ENCODE data around the gene RTEL1.
A peak's percentile ranks its signal among the peaks of the same experiment; 100 is the strongest.
"Not testable (repeated sequence)": the region's sequence is repeated elsewhere in the genome, so short reads cannot be mapped to it uniquely, and the experiment has no call there.

Gene RTEL1

DNA sequence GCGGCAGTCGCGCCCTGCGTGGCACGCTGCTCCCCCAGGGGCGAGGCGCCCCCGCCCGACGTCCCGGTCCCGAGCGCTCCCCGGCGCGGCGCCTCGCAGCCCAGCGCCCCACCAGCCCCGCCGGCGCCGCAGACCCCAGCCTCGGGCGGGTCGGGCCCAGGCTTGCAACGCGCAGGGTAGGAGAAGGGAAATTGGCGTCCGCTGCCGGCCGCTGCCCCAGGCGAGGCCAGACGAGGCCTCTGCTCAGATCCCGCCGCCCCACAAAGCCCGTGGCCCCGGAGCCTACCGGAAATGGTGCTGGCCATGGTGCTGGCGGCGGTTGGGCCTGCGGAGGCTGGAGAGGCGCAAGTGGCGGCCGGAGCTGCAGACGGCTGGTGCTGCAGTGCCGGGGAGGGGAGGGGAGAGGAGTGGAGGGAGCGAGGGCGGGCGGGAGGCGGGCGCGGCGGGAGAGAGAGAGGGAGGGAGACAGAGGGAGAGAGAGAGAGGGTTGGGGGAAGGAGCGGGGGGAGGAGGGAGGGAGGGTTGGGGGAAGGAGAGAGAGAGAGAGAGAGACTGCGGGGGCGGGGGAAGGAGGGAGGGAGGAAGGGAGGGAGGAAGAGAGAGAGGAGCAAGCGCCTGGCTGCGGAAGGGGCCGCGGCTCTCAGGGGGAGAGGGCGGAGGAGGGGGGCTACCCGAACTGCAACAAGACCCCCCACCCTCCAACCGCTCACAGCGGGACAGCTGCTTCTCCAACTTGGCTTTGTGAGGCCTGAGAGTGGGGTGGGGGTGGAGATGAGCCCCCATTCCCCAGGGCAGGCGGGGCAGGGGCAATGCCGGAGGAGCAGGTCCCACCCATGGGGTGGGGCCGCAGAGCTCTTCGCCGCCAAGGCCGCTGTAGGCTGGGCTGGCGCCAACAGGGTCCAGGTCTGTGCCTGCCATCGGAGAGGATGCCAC, 4.8 kb upstream of the RTEL1 start, which contains the start of gene STMN3:
STMN3 (minus strand) TSS at position 384 of the 933 bp plus-strand sequence; CDS start at position 305, 79 bp downstream.
- peak; percentile 6 for DNase-seq

DNA sequence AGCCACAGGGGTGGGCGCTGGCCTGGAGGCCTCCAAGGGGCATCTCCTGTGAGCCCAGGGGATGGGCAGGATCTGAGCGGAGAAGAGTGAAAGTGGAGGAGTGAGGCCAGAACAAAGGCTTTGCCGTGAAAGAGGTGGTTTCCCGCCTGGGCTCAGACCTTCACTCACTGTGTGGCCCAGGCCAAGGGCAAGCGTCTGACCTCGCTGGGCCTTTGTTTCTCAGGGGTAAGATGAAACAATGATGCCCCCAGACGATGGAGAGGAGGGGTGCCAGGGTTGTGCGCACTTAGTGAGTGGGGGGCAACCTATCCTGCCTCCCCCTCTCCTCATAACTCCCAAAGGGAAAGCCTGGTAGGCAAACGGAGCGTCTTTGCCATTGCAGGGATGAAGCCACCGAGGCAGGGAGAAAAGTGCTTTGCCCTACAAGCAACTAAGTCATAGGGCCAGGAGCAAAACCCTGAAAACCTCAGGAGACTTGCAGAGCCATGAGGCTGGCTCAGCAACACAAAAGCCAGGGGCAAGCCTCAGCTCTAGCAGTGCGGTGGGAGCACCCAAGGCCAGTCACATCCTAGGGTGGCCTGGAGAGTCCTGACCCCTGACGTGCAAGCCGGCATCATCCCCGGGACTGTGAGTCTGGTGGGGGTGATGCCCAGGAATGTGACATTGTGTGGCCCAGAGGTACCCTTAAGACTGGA, 4.0 kb upstream of the RTEL1 start:
- DNase-seq = no peak

DNA sequence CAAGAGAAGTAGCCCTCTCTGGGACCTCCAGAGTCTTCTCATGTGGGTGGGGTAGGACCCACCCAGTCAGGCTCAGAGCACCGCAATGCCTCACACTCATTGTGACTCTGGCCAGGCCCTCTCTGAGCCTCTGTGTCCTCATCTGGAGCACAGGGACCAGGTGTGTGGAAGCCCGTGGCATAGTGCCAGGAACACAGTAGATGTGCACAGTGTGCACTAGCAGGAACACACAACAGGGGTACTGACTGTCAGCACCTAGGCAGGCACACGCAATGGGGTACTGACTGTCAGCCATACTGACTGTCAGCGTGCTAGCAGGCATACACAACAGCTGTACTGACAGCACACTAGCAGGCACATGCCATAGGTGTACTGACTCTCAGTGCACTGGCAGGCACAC, 2.9 kb upstream of the RTEL1 start:
- no peak for DNase-seq

DNA sequence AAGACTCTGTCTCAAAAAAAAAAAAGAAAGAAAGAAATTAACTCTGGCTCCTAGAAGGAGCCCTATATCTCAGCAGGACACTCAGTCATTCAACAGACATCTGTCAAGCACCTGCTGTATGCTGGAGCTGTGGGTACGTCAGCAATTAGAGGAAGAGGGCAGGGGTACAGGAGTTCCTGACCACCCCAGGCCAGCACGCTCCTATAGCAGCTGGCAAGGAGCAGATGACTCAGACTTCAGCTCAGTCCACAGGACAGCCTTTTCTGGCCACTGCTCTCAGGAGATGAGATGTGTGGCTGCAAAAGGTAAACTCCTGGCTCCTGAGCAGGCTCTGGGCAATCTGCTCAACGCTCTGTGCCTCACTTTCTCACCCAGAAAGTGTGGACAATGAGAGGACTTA, 1.7 kb upstream of the RTEL1 start:
- DNase-seq = no peak

DNA sequence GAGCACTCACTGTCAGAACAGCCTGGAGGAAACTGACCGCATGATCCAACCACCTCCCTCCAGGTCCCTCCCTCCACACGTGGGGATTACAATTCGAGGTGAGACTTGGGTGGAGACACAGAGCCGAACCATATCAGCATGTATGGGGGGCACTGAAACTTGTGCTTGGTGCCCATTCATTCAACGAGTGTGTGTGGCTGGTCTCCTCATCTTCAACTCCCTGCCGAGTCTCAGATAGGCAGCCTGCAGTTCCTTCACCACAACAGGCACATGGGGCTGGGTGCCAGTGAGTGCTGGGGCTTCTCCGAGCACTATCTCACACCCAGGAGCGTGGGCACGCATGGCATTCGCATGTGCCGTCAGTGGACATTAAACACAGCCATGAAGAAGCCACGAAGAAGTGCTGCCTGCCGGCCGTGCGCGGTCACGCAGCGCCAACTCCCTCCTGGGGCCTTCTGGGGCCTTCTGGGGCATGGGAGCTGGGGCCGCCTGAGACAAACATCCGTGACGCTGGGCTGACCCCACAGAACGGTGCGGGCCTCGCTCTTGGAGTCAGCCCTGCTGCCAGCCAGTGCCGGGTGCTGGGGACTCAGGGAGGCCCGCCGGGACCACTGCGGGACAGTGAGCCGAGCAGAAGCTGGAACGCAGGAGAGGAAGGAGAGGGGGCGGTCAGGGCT, 714 bp upstream of the RTEL1 start:
- no peak for DNase-seq

DNA sequence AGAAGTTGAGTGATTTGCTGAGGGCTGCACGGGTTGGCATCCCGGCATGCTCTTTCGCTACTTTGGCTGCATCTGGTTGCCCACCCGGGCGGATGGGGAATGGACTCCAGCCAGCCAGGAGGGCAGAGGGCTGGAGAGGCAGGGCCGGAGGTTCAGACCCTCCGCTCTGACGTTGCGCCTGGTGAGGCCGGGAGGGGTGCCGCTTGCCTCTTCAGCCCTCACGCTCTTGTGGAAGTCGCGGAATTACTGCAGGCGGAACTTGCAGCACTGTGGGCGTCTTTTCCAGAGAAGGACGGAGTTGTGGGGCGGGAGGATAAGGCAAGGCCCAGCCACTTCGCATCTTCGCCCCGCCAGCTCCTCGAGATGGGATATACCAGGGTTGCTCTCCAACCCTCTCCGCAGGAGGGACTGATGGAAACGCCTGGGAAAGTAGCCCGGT, 656 bp downstream of the RTEL1 start:
- DNase-seq = no peak

DNA sequence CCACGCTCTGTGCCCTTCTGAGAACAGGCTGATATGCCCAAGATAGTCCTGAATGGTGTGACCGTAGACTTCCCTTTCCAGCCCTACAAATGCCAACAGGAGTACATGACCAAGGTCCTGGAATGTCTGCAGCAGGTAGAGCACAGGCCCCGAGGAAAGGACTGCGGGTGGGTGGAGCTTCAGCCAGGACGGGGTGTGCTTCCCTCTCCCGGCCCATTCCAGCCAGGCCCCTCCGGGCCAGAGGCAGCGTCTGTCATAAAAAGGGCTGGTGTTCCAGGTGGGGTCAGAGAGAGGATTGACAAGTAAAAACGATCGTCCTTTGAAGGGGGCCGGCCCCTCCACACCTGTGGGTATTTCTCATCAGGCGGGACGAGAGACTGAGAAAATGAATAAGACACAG, 1.3 kb downstream of the RTEL1 start:
- no peak for DNase-seq

DNA sequence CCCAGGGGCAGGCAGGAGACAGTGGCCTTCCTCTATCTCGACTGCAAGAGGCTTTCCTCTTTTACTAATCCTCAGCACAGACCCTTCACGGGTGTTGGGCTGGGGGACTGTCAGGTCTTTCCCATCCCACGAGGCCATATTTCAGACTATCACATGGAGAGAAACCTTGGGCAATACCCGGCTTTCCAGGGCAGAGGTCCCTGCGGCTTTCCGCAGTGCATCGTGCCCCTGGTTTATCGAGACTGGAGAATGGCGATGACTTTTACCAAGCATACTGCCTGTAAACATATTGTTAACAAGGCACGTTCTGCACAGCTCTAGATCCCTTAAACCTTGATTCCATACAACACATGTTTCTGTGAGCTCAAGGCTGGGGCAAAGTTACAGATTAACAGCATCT, 2.1 kb downstream of the RTEL1 start:
- not testable (repeated sequence) for DNase-seq

DNA sequence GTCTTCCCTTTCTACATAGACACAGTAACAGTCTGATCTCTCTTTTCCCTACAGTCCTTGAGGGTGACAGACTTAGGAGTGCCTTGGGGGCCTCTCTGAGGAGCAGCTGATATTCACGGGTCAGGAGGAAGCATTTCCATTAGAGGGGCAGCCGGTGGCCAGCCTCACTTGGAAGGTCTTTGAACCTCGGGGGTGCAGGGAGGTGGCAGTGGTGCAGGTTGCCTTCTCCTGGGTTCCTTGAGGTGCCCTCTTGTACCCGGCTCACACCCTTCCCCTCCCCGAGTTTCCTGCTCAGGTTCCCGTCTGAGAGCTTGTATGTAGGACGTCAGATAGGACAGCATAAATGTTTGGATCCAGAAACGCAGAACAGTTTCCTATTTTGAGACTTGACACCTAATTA, 2.5 kb downstream of the RTEL1 start:
- DNase-seq = no peak

DNA sequence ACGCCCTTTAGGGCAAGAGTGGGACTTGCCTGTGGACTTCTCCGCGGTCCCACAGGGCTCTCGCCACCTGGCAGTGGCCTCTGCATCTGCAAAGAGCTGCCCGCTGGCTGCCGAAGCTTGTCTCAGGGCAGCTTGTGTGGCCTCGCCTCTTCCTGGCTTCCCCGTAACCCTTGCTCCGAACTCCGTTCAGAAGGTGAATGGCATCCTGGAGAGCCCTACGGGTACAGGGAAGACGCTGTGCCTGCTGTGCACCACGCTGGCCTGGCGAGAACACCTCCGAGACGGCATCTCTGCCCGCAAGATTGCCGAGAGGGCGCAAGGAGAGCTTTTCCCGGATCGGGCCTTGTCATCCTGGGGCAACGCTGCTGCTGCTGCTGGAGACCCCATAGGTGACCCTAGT, 3.0 kb downstream of the RTEL1 start:
- no peak for DNase-seq

DNA sequence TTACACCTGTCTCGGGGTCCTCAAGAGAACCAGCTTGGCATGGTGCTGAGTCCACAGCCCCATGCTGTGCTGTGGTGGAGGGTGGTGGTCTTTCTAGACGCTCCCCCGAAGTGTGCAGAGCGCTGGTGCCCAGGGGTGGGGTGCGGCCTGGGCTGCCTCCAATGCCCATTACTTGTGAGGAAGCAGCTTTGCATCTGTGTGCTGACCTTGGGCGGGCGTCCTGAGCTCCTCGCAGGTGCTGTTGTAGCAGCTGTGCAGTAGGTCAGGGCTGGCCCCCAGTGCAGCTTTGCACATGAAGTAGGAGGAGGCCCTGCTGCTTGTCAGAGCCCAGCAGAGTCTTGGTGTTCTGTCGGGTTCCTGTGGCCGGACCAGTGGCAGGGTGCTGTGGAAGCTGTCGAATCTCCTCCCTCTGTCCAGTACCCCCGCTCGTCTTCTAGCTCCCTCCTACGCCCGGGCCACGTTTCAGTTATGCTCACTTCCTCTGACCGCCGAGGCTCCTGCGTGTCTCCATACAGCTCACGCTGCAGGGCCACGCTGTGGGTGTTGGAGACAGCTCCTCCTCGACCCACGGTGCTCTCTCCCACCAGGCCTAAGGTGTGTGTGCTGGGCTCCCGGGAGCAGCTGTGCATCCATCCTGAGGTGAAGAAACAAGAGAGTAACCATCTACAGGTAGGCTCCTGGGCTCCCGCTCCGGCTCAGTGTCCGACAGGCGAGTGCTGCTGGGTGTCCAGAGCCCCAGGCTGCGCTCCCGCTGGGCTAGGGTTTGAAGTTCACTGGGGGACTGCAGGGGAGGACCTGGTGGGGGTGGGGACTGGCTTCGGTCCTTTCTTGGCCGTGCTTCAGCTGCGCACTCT, 4.1 kb downstream of the RTEL1 start:
- DNase-seq = no peak

DNA sequence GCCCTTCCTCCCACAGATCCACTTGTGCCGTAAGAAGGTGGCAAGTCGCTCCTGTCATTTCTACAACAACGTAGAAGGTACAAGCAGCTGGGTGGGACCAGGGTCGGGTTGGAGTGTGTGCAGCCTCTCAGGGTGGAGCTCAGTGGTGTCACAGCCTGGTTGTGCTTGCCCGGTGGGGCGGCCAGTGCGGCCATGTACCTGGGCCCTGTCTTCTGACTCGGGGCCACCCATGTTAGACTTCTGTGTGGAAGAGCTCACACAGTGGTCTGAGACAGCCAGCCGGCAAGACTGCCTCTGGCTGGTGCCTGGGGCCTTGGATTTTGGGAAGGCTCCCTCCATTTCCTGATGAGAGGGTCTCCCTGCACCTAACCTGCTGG, 4.7 kb downstream of the RTEL1 start:
- no peak for DNase-seq

DNA sequence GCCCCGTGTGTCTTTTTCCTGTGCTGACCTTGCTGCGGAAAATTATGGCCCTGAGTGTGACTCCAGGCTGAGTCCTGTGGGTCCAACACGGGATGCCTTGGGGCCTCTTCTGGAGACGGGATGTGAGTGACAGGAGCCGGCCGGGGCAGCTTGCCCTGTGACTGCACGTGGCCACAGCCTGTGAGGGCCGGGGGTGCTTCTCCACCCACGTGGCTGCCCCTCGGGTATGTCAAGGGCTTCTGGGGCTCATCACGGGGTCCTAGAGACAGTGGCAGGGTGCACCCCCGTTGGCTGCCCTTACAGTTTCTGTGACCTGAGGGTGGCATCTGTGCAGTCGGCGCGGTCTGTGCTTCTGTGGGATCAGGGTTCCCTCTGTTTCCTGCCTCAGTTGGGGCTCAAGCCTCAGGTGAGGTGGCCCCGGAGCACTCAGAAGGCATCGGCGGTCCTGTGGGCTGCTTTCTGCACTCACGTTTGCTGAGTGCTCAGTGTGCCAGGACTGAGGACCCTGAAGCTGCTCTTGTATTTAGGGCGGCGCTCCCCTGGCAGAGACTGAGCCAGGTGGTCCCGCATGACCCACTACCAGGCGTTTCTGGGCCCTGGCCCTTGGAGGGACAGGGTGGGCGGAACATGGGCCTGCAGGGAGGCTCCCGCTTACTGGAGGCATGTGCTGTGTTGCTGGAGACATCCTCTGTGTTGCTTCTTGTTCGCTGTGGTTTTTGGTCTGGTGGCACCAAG, 5.4 kb downstream of the RTEL1 start:
- DNase-seq = no peak

DNA sequence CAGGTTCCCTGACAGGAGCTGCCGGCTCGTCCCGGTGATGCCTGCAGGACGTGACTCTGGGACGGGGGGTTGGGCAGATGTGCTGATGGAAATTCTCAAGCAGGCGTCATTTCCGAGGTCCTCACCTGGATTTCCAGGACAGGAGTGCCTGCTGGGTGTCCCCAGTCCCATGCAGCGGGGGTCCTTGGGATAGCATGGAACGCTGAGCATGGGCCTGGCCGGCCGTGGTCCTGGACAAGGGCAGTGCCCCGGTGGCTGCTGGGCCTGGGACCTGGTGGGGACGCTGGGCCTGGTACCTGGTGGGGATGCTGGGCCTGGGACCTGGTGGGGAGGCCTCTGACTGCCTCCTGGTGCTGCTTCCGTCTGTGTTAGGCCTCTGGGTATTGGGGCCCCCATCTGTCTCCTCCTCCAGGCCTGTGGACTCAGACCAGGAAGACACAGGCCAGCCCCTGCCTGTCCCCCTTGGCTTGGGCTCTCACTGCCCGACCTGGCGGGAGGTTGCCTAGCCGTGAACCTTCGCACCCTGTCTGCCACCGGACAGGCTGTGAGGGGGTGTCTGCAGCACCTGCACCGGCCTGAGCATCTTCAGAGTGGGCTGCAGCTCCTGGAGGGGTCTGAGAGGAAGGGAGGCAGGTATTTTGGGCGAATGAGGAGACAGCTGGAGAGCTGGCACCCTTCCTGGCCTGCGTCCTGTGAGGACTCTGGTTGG, 6.2 kb downstream of the RTEL1 start:
- DNase-seq = no peak

DNA sequence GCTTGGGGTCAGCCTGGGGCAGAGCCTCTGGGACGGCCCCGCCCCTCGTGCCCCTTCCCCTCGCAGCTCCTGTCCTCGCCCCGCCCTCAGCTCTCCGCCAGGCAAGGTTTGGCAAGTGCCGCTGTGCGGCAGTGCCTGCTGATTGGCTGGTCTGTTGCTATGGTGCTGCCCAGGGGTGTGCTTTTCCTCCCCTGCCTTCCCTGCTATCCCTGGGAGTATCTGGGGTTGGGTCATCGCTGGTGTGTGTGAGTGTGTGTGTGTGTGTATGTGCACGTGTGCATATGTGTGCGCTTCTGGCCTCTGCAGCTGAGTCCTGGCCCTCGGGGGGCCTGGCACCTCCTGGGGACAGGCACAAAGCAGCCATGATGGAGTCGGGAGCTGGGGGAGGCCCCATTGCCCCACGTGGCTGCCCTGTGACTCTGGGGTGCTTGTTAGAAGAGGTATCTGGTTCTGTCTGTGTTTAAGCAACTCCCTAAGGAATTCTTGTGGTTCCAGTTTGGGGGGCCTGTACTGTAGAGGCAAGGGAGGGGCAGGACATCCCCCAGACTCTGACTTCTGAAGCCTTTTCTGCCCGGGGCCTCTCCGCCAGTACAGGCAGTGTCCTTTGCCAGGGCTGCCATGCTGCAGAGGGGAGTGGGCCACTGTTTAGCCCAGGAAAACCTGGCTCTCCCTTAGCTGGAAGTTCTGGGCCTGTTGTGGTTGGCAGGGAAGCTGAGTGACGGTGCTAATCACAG, 6.9 kb downstream of the RTEL1 start:
- no peak for DNase-seq

DNA sequence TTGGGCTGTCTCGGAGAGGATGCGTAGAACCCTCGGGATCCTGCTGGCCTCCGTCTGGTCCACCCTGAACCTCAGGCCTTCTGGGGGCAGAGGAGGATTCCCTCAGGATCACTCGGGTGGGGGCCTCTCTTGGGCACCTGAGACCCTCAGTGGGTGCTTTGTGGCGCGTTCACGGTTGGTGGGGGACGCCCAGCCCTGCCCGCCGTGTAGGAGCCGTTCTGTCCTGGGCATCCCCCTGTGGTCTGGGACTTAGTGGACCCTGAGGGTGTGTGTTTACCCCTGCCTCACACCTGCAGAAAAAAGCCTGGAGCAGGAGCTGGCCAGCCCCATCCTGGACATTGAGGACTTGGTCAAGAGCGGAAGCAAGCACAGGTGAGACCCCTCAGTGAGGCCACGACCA, 7.6 kb downstream of the RTEL1 start:
- DNase-seq = no peak

DNA sequence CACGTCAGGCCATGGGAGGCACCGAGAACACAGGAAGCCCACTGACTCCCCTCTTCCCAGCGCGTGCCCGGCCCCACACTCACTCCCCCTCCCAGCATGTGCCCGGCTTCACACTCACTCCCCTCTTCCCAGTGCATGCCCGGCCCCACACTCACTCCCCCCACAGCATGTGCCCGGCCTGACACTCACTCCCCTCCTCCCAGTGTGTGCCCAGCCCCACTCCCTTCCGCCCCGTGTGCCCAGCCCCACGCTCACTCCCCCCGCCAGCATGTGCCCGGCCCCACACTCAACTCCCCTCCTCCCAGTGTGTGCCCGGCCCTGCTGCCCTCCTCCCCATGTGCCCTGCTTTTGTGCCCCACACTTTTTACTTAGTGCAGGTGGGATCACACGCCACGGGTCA, 9.7 kb downstream of the RTEL1 start:
- DNase-seq = no peak

DNA sequence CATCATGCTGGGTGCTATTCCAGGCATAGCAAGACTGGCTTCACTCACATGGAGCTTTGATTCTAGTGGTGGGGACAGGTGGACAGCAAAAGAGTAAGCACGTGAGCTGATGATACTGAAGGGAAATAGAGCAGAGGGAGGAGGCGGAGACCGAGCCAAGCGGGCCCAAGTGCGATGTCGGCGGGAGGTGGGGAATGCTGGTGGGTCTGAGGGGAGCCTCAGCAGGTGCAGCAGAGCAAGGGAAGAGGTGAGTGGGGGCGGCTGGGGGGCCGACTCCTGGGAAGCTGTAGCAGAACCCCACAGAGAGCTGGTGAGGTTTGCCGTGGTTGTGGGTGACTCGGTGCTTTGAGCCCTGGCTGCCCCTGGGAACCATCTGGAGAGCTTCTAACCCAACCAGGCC, 10.2 kb downstream of the RTEL1 start:
- no peak for DNase-seq

DNA sequence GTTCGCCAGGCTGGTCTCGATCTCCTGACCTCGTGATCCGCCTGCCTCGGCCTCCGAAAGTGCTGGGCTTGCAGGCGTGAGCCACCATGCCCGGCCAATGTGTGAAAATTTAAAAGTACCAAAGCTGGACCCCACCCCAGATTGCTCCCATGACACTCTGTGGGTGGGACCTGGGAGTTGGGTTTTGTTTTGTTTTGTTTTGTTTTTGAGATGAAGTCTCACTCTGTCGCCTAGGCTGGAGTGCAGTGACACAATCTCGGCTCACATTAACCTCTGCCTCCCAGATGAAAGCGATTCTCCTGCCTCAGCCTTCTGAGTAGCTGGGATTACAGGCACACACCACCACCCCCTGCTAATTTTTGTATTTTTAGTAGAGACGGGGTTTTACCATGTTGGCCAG, 13.6 kb downstream of the RTEL1 start:
- DNase-seq = not testable (repeated sequence)

DNA sequence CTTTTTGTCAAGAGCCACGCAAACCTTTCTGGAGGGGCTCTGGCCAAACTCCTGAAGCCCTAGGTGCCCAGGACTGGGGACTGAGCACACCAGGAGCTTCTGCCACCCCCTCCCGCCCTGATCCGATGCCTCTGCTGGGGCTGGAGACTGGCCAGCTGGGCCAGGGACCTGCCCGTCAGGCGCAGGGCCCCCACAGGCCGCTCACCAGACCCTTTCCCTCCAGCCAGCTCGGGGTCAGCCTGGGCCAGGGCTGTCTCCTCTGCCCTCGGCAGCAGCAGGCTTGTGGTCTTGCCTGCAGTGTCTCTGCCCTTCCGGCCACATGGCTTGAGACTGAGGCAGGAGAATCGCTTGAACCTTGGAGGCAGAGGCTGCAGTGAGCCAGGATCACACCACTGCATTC, 14.6 kb downstream of the RTEL1 start:
- no peak for DNase-seq

DNA sequence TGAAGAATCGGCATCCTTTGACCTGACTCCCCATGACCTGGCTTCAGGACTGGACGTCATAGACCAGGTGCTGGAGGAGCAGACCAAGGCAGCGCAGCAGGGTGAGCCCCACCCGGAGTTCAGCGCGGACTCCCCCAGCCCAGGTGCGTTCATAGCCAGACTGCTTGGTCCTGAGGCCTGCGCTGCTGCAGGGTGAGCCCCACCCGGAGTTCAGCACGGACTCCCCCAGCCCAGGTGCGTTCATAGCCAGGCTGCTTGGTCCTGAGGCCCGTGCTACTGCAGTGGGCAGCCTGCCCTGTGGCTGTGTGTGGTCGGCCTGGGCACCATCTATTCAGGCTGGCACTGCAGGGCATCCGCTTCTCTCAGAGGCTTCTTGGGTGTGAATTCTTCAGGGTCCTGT, 15.8 kb downstream of the RTEL1 start:
- no peak for DNase-seq

All from NCI-H1436 treated with DMSO at 0.1 percent for 48 hours (cell line).